Limb (tissue), 2 donors: Measurements from ENCODE around the gene TRIM72.
"Not testable (repeated sequence)": the region's sequence is repeated elsewhere in the genome, so short reads cannot be mapped to it uniquely, and the experiment has no call there.

Source experiments
- DNase-seq, 2 donors: peaks; one replicate each; pipeline ENCODE4 v3.0.0-alpha.2; 2016; ENCODE audit errors: extremely low spot score in 2 of 2

TRIM72 gene

GRCh38 chr16:31214708-31215286, 878 bp downstream of the TRIM72 start:
- peak in 1 of 2 donors; percentile 55 for DNase-seq

GRCh38 chr16:31215287-31216162, 1.6 kb downstream of the TRIM72 start:
- DNase-seq = peak in 1 of 2 donors; percentile 46

- DNase-seq = no peak
These were observed 2.7 kb downstream of the TRIM72 start, which contains the start of gene PYDC1 for GRCh38 chr16:31216422-31217135. Gene PYDC1 (minus strand): TSS chr16:31217135. CDS start chr16:31217028, 107 bp downstream.

GRCh38 chr16:31217136-31217530, 3.2 kb downstream of the TRIM72 start:
- DNase-seq = no peak

- DNase-seq = no peak
These were observed 5.3 kb downstream of the TRIM72 start for GRCh38 chr16:31219154-31219741.

- DNase-seq = no peak
These were observed 7.6 kb downstream of the TRIM72 start for GRCh38 chr16:31221357-31222160.

GRCh38 chr16:31223044-31223443, 9.1 kb downstream of the TRIM72 start:
- DNase-seq = no peak

GRCh38 chr16:31224092-31224955, 10.4 kb downstream of the TRIM72 start:
- DNase-seq = no peak

- DNase-seq = no peak
These were observed 11.3 kb downstream of the TRIM72 start for GRCh38 chr16:31225193-31225592.

- no peak for DNase-seq
These were observed 14.3 kb downstream of the TRIM72 start for GRCh38 chr16:31228206-31228605.

GRCh38 chr16:31229501-31229900, 15.6 kb downstream of the TRIM72 start:
- no peak for DNase-seq

- DNase-seq = no peak
These were observed 24.1 kb downstream of the TRIM72 start for GRCh38 chr16:31238041-31238440.

- DNase-seq = no peak
These were observed 28.3 kb downstream of the TRIM72 start for GRCh38 chr16:31242206-31242605.

GRCh38 chr16:31243734-31244670, 30.1 kb downstream of the TRIM72 start:
- DNase-seq = no peak

GRCh38 chr16:31245598-31245997, 31.7 kb downstream of the TRIM72 start:
- not testable (repeated sequence) for DNase-seq

- DNase-seq = no peak
These were observed 32.4 kb downstream of the TRIM72 start for GRCh38 chr16:31246296-31246695.

GRCh38 chr16:31248344-31248743, 34.4 kb downstream of the TRIM72 start:
- no peak for DNase-seq

GRCh38 chr16:31250782-31251384, 37.0 kb downstream of the TRIM72 start:
- DNase-seq = no peak
